HepG2 (cell line): ENCODE measurements around the gene HOXC5. TPM values are rescaled to one million over a fixed set of nuclear protein-coding genes. Genes with fewer than 3 reads are reported as not detected.
A peak's percentile ranks its signal among the peaks of the same experiment; 100 is the strongest.

ENCODE experiments used
- ADNP ChIP-seq: sonication (generic); formaldehyde crosslinking; IDR thresholded peaks from 2 replicates; pipeline ENCODE4 v1.4.0; 2020; ENCODE audit warnings: missing genetic modification reagents
- ATF7-NPFF ChIP-seq: sonication (generic); formaldehyde crosslinking; IDR thresholded peaks from 2 replicates; pipeline ENCODE4 v1.8.1; 2023; ENCODE audit warnings: mild to moderate bottlenecking, low read depth, missing genetic modification reagents, moderate library complexity
- FOXK1 ChIP-seq: sonication (generic); formaldehyde crosslinking; IDR thresholded peaks from 2 replicates; pipeline ENCODE4 v1.4.0; 2020; ENCODE audit warnings: low read depth, missing genetic modification reagents, borderline replicate concordance
- HDAC1 ChIP-seq: sonication (generic); formaldehyde crosslinking; IDR thresholded peaks from 2 replicates; pipeline ENCODE4 v1.5.1; 2020; ENCODE audit warnings: mild to moderate bottlenecking, missing genetic modification reagents
- HDAC6 ChIP-seq: fragments of 200-600 bp; sonication (generic); IDR thresholded peaks from 2 replicates; pipeline ENCODE4 v1.7.0; 2017; ENCODE audit warnings: mild to moderate bottlenecking, antibody characterized with exemption, low read length, low read depth
- ISL2 ChIP-seq: sonication (generic); formaldehyde crosslinking; IDR thresholded peaks from 2 replicates; pipeline ENCODE4 v1.5.0; 2020; ENCODE audit warnings: missing genetic modification reagents
- MAF1 ChIP-seq: sonication (generic); formaldehyde crosslinking; IDR thresholded peaks from 2 replicates; pipeline ENCODE4 v1.5.0; 2020; ENCODE audit warnings: missing genetic modification reagents, borderline replicate concordance
- NFKBIZ ChIP-seq: IDR thresholded peaks from 2 replicates; pipeline ENCODE4 v1.6.1; 2018; ENCODE audit warnings: missing genetic modification reagents, missing compliant biosample characterization
- PAX8 ChIP-seq: sonication (generic); formaldehyde crosslinking; IDR thresholded peaks from 2 replicates; pipeline ENCODE4 v1.8.0; 2022; ENCODE audit warnings: mild to moderate bottlenecking, missing genetic modification reagents, borderline replicate concordance
- POLR2AphosphoS5 ChIP-seq: IDR thresholded peaks from 2 replicates; pipeline ENCODE4 v1.6.1; 2012; ENCODE audit warnings: low read depth, low read length
- RXRA ChIP-seq: sonication (generic); formaldehyde crosslinking; IDR thresholded peaks from 2 replicates; pipeline ENCODE4 v1.5.1; 2020; ENCODE audit warnings: missing genetic modification reagents
- SPEN ChIP-seq: sonication (generic); formaldehyde crosslinking; IDR thresholded peaks from 2 replicates; pipeline ENCODE4 v1.5.1; 2020; ENCODE audit warnings: low read depth, mild to moderate bottlenecking, missing genetic modification reagents
- ZNF615 ChIP-seq: sonication (generic); formaldehyde crosslinking; IDR thresholded peaks from 2 replicates; pipeline ENCODE4 v1.5.0; 2020; ENCODE audit warnings: mild to moderate bottlenecking, missing genetic modification reagents, borderline replicate concordance
- ZNF619 ChIP-seq: sonication (generic); formaldehyde crosslinking; IDR thresholded peaks from 2 replicates; pipeline ENCODE4 v1.4.0; 2020; ENCODE audit warnings: mild to moderate bottlenecking, missing genetic modification reagents
- ZNF629 ChIP-seq: sonication (generic); formaldehyde crosslinking; conservative IDR thresholded peaks from 2 replicates; pipeline ENCODE4 v1.5.0; 2020; ENCODE audit warnings: missing genetic modification reagents
- ZNF652 ChIP-seq: IDR thresholded peaks from 2 replicates; pipeline ENCODE4 v1.6.1; 2016; ENCODE audit warnings: low read depth, borderline replicate concordance
- ZNF749 ChIP-seq: sonication (generic); formaldehyde crosslinking; IDR thresholded peaks from 2 replicates; pipeline ENCODE4 v1.8.0; 2022; ENCODE audit warnings: mild to moderate bottlenecking, missing genetic modification reagents, moderate library complexity, borderline replicate concordance
- ZNF782 ChIP-seq: sonication (generic); formaldehyde crosslinking; IDR thresholded peaks from 2 replicates; pipeline ENCODE4 v1.4.0; 2020; ENCODE audit warnings: missing genetic modification reagents, mild to moderate bottlenecking, borderline replicate concordance
- polyA plus RNA-seq, 8 experiments: library from polyadenylated mRNA; depleted of rRNA in 3 of 8; stranded (reverse) in 7 of 8; unstranded in 1 of 8; fragments of >200 nt; fragmentation: Illumina TruSeq in 4 of 8; extraction: Trizol in 4 of 8; gene quantifications; 2 replicates each; pipeline versions ENCODE4 v1.2.1 to v1.2.3, GENCODE V29; 2011 to 2016; ENCODE audit warnings: low read depth in 4 of 8, missing spikeins in 1 of 8, mixed read lengths in 1 of 8; ENCODE audit not compliant: insufficient read depth in 1 of 8
- total RNA-seq, 5 experiments: library from RNA; depleted of rRNA; stranded (reverse); fragments of >200 nt; fragmentation: Illumina TruSeq; extraction: Trizol; gene quantifications; 2 replicates each; pipeline ENCODE4 v1.2.3, GENCODE V29; 2016; ENCODE audit warnings: low read depth in 1 of 5
- TF ChIP-seq, protein P1 (sequence below): sonication (generic); formaldehyde crosslinking; IDR thresholded peaks from 2 replicates; pipeline ENCODE4 v1.9.0; 2022; ENCODE audit warnings: missing genetic modification reagents, mild to moderate bottlenecking, borderline replicate concordance
- TF ChIP-seq, protein P2 (sequence below): sonication (generic); formaldehyde crosslinking; IDR thresholded peaks from 2 replicates; pipeline ENCODE4 v1.5.1; 2020; ENCODE audit warnings: missing genetic modification reagents, mild to moderate bottlenecking, borderline replicate concordance
- TF ChIP-seq, protein P3 (sequence below): sonication (generic); formaldehyde crosslinking; IDR thresholded peaks from 2 replicates; pipeline ENCODE4 v1.4.0; 2020; ENCODE audit warnings: missing genetic modification reagents
- TF ChIP-seq, protein P4 (sequence below): sonication (generic); formaldehyde crosslinking; IDR thresholded peaks from 2 replicates; pipeline ENCODE4 v1.5.0; 2020; ENCODE audit warnings: mild to moderate bottlenecking, missing genetic modification reagents
- TF ChIP-seq, protein P5 (sequence below): sonication (generic); formaldehyde crosslinking; IDR thresholded peaks from 2 replicates; pipeline ENCODE4 v1.8.1; 2023; ENCODE audit warnings: mild to moderate bottlenecking, missing genetic modification reagents

Gene HOXC5
- total and polyA plus RNA-seq, 2 of the 13 experiments (the other 11 are each of a cell fraction or from before 2014, with no cell fraction given) = not detected

DNA sequence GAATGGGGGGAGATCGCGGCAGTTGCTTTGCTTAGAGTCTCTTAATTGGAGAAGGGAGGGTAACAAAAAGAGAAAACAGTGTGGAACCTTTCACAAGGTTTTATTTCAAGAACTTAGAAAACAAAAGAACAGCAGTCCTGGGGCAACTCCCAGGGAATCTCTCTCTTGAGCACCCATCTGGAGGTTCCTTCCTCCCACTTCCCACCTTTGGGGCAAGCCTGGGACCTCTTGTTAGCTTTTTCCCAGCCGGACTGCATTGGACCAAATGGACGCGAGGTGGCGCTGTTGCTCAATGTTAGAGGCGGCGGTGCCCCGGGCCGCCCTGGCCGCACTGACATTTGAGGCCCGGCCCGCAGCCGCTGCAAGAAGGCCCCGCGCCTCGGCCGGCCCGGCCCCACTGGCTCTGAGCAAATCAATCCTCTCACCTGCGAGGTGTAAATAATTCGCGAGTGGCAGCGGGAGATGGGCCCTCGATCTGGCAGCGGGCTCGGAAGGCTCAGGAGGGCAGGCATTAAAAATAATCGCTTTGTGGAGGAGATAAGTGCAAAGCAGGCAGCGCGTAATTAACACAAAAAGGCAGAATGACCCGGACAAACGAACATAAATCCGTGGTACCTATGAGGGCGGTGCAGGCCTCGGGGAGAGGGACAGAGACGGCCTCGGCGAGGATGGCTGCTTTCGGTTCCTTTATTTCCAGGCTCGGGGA, 26.8 kb upstream of the HOXC5 start (continued):
- TF ChIP-seq ZNF782 (no peak), HDAC6 (no peak), PAX8 (CRISPR knock-in tag) (no peak), ZNF652 (CRISPR knock-in tag) (peak; percentile 37; the same call in 1 of the 2 replicates), ZNF615 (0 out of 2 replicates have a peak, but pooled peaks have one; percentile 55), HDAC1 (CRISPR knock-in tag) (no peak), MAF1 (CRISPR knock-in tag) (no peak), ZNF629 (CRISPR knock-in tag) (no peak), NFKBIZ (CRISPR knock-in tag) (no peak), FOXK1 (no peak), RXRA (CRISPR knock-in tag) (no peak), POLR2AphosphoS5 (no peak), ISL2 (CRISPR knock-in tag) (0 out of 2 replicates have a peak, but pooled peaks have one; percentile 23), ADNP (CRISPR knock-in tag) (no peak), ZNF619 (CRISPR knock-in tag) (no peak), ZNF749 (CRISPR knock-in tag) (no peak), ATF7-NPFF (CRISPR knock-in tag) (no peak), SPEN (peak; percentile 49; the same call in 1 of the 2 replicates)
- TF ChIP-seq, protein P1, sequence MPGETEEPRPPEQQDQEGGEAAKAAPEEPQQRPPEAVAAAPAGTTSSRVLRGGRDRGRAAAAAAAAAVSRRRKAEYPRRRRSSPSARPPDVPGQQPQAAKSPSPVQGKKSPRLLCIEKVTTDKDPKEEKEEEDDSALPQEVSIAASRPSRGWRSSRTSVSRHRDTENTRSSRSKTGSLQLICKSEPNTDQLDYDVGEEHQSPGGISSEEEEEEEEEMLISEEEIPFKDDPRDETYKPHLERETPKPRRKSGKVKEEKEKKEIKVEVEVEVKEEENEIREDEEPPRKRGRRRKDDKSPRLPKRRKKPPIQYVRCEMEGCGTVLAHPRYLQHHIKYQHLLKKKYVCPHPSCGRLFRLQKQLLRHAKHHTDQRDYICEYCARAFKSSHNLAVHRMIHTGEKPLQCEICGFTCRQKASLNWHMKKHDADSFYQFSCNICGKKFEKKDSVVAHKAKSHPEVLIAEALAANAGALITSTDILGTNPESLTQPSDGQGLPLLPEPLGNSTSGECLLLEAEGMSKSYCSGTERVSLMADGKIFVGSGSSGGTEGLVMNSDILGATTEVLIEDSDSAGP (CRISPR knock-in tag) = peak; percentile 48; the same call in 1 of the 2 replicates
- TF ChIP-seq, protein P2, sequence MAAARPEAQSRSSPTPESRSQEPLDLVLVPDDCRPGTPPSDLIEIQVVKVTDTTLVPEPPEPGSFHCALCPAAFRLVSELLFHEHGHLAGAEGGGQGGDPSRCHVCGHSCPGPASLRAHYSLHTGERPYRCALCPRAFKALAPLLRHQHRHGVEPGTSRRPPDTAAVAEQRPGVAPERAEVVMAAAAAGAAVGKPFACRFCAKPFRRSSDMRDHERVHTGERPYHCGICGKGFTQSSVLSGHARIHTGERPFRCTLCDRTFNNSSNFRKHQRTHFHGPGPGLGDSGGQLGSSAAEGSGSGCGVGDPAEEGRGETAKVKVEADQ (CRISPR knock-in tag) = no peak
- TF ChIP-seq, protein P3, sequence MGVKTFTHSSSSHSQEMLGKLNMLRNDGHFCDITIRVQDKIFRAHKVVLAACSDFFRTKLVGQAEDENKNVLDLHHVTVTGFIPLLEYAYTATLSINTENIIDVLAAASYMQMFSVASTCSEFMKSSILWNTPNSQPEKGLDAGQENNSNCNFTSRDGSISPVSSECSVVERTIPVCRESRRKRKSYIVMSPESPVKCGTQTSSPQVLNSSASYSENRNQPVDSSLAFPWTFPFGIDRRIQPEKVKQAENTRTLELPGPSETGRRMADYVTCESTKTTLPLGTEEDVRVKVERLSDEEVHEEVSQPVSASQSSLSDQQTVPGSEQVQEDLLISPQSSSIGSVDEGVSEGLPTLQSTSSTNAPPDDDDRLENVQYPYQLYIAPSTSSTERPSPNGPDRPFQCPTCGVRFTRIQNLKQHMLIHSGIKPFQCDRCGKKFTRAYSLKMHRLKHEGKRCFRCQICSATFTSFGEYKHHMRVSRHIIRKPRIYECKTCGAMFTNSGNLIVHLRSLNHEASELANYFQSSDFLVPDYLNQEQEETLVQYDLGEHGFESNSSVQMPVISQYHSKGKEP (CRISPR knock-in tag) = no peak
- TF ChIP-seq, protein P4, sequence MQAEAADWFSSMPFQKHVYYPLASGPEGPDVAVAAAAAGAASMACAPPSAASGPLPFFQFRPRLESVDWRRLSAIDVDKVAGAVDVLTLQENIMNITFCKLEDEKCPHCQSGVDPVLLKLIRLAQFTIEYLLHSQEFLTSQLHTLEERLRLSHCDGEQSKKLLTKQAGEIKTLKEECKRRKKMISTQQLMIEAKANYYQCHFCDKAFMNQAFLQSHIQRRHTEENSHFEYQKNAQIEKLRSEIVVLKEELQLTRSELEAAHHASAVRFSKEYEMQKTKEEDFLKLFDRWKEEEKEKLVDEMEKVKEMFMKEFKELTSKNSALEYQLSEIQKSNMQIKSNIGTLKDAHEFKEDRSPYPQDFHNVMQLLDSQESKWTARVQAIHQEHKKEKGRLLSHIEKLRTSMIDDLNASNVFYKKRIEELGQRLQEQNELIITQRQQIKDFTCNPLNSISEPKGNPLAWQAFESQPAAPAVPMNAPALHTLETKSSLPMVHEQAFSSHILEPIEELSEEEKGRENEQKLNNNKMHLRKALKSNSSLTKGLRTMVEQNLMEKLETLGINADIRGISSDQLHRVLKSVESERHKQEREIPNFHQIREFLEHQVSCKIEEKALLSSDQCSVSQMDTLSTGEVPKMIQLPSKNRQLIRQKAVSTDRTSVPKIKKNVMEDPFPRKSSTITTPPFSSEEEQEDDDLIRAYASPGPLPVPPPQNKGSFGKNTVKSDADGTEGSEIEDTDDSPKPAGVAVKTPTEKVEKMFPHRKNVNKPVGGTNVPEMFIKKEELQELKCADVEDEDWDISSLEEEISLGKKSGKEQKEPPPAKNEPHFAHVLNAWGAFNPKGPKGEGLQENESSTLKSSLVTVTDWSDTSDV (CRISPR knock-in tag) = no peak
- TF ChIP-seq, protein P5, sequence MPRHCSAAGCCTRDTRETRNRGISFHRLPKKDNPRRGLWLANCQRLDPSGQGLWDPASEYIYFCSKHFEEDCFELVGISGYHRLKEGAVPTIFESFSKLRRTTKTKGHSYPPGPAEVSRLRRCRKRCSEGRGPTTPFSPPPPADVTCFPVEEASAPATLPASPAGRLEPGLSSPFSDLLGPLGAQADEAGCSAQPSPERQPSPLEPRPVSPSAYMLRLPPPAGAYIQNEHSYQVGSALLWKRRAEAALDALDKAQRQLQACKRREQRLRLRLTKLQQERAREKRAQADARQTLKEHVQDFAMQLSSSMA (CRISPR knock-in tag) = no peak
